Erythroblast (primary cell): Measurements from ENCODE around the gene THSD4.

Experiments used
- GATA1 ChIP-seq: IDR thresholded peaks from 2 replicates; pipeline ENCODE4 v1.6.1; 2011; ENCODE audit warnings: low read depth, mild to moderate bottlenecking, control low read depth, low read length, moderate library complexity
- POLR2A ChIP-seq: IDR thresholded peaks from 2 replicates; pipeline ENCODE4 v1.6.1; 2011; ENCODE audit warnings: mild to moderate bottlenecking, low read length

DNA sequence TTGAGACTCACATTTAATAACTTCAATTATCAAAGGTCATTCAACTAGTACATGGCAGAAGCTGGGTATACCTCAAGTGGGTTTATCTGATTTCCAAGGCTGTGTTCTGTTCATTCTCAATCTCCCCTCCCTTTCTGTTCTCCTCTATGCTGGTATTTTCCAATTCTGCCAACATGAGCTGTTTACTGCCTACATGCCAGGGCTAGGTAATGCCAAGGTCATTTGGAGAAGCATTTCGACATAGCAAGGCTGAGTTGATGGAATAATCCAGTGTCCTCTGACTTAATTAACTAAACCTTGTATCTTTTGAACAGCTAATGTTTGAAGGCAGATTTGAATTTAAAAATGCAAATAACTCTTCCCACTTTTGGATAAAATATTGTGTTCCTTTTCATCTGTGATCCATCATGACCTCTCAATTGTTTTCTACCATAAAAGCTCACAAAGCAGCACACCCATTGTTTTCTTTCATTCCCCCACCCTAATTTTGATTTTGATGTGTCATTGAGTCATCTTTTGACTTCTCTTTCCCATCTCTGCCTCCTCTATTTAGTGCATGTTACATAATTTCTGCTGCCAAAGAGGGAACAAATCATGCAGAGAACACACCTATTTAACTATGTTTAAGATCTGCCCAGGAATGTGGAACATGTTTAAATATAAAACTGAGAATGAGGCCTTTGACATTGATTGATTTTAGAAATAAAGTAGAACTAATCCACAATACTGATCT, 386.2 kb downstream of the THSD4 start:
- TF ChIP-seq POLR2A: no peak
- no peak for TF ChIP-seq GATA1
